GM10847 (cell line): Measurements from ENCODE around the gene KCNJ1.

Experiments used
- POLR2A ChIP-seq: IDR thresholded peaks from 2 replicates; pipeline ENCODE4 v1.6.1; 2011; ENCODE audit not compliant: insufficient read length; ENCODE audit errors: extremely low read depth

KCNJ1 gene

GRCh38 chr11:128876133-128876650 is 9.1 kb upstream of the KCNJ1 start:
- no peak for TF ChIP-seq POLR2A

- no peak for TF ChIP-seq POLR2A
Measured at GRCh38 chr11:128874427-128874826, 7.3 kb upstream of the KCNJ1 start.

GRCh38 chr11:128872594-128872993 is 5.5 kb upstream of the KCNJ1 start:
- TF ChIP-seq POLR2A, result no peak

- TF ChIP-seq POLR2A, result no peak
Measured at GRCh38 chr11:128872094-128872493, 5.0 kb upstream of the KCNJ1 start.

- TF ChIP-seq POLR2A, result no peak
Measured at GRCh38 chr11:128871168-128871610, 4.1 kb upstream of the KCNJ1 start.

- no peak for TF ChIP-seq POLR2A
Measured at GRCh38 chr11:128868841-128869671, 2.0 kb upstream of the KCNJ1 start.

GRCh38 chr11:128865490-128865889 is 1.6 kb downstream of the KCNJ1 start:
- TF ChIP-seq POLR2A, result no peak

- no peak for TF ChIP-seq POLR2A
Measured at GRCh38 chr11:128862908-128863660, 4.0 kb downstream of the KCNJ1 start.

- no peak for TF ChIP-seq POLR2A
Measured at GRCh38 chr11:128862406-128862805, 4.7 kb downstream of the KCNJ1 start.

- TF ChIP-seq POLR2A, result no peak
Measured at GRCh38 chr11:128860571-128861361, 6.3 kb downstream of the KCNJ1 start.

GRCh38 chr11:128859563-128860441 is 7.3 kb downstream of the KCNJ1 start:
- TF ChIP-seq POLR2A, result no peak

GRCh38 chr11:128857341-128857740 is 9.8 kb downstream of the KCNJ1 start:
- TF ChIP-seq POLR2A, result no peak

- TF ChIP-seq POLR2A, result no peak
Measured at GRCh38 chr11:128856241-128856640, 10.9 kb downstream of the KCNJ1 start.

- no peak for TF ChIP-seq POLR2A
Measured at GRCh38 chr11:128854841-128855240, 12.3 kb downstream of the KCNJ1 start.
